Right kidney (tissue), 1 donor: ENCODE results near the gene CACNA1D.

Experiments
- DNase-seq: peaks from one replicate; pipeline ENCODE4 v3.0.0-alpha.2; 2016

The CACNA1D gene

DNA sequence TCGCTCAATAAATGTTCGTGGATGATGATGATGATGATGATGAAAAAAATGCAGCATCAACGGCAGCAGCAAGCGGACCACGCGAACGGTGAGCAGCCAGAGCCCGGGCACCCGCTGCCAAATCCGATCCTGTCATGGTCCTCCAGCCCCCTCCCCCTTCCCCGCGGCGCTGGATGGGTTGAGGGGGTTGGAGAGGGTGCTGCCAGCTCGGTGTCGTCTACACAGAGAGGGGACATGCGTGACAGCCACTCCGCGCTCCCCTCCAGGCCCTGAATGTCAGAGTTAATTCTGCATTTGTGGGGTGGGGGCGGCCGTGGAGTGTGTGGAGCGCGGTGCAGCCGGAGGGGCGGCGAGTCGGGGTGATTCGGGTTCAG lies 722 bp downstream of the CACNA1D start:
- no peak for DNase-seq

DNA sequence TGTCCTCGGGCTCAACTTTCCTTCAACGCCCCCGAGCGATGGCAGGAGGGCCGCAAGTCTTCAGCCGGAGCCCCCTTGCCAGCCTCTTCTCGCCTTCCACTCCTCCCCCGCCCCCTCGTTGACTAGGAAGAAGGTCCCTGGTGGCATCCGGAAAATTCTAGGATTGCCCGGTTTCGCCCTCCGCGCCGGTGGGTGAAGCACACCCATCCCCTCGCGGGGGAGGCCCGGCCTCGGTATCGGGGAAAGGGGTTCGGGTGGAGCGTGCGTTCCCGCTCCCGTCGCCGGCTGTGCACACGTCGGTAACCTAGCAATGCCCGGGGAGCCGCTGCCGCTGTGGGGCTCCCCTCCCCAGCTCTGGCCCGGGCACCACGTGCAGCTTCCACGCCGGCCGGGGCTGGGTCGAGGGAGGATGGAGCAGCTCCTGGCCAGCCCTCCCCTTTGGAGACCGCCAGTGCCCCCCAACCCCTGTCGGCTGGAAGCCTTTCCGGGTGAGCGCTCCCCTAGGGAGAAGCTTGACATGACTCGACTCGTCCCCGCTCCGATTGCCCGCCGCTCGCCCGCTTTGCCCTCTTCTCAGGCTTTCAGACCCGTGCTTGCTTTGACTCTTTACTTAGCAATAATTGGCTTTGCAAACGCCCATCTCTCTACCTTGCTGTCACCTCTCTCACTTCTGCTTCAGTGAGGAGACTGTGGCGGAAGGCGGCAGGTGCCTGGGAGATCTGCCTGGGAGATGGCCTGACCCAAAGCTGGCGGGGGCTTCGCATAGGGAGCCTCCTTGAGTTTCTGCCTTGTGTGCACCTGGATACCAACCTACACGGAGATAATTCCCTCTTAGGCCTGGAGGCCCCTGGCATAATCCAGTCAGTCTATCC lies 1.3 kb downstream of the CACNA1D start:
- peak; percentile 69 for DNase-seq

DNA sequence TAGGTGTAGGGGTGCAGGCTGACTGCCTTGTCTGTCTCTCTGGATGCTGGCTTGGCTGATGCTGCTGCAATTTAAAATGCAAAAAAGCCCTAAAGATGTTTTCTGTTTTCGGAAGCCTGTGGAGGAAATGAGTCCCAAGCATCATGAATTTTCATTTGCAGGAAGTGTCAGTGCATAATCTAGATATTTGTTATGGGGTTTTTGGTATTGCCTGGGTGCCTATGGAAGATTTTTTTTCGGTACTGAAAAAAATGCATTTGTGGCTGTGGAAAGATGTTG lies 1.9 kb downstream of the CACNA1D start:
- DNase-seq, result no peak

DNA sequence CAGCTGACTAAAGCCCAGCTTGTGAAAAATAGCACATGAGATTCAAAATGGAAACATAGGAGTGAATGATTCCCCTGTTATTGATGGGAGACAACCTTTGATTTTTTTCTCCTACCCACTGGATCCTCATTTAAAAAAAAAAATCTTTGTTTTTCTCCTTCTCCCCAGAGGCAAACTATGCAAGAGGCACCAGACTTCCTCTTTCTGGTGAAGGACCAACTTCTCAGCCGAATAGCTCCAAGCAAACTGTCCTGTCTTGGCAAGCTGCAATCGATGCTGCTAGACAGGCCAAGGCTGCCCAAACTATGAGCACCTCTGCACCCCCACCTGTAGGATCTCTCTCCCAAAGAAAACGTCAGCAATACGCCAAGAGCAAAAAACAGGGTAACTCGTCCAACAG lies 2.6 kb downstream of the CACNA1D start:
- DNase-seq, result no peak

DNA sequence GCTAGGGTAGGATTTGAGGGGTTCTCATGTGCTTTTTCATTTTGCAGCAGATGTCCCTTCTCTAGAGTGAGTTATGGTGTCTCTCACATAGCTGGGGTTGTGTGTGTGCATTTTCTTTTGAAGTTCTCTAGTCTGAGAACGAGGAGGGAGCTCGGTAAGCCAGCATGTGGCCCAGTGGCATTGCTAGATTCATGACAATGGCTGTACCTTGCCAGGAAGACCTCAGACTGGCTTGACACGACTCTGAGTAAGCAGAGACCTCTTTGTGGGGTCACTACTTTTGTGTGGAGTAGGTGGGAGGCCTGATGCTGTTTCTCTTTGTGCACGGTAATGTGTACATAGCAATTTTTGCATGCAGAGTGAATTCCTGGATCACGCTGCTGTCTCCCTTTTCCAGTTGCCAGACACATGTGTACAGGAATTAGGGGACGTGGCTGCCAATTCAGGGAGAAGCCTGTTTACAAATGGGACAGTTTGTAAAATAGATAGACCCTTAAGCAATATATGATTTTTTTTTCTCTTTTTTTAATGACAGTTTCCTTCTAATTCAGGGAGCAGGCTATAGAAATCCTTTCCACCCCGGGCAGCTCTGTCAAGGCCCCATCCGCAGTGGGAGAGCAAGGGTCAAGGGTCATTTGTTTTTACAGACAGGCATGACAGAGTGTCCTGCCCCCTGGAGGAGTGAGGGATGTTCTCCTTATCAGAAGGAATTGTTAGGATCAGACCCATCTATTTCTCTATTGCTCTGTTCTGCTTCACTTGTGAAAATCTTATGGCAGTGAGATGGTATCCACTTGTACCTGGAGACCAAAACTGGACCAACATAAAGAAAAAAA lies 4.6 kb downstream of the CACNA1D start:
- no peak for DNase-seq

DNA sequence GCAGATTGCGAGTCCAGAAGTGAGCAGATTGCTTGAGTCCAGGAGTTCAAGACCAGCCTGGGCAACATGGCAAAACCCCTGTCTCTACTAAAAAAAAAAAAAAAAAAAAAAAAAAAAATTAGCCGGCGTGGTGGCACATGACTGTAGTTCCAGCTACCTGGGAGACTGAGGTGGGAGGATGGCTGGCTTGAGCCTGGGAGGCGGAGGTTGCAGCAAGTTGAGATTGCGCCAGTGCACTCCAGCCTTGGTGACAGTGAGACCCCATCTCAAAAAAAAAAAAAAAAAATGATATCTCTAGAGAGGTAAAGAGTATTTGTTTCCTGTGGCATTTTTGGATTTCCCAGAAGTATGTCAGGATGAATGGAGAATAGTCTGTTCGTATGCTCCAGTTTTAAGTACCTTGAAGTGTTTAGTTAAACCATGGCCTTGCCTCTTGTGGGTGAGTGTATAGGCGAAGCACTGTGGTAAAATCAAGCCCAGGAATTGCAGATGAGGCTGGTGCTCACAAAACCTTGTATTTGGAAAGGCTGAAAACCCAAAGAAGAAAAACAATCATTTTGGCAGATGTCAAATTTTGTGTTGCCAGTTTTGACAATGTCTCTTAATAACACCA lies 5.9 kb downstream of the CACNA1D start:
- no peak for DNase-seq

DNA sequence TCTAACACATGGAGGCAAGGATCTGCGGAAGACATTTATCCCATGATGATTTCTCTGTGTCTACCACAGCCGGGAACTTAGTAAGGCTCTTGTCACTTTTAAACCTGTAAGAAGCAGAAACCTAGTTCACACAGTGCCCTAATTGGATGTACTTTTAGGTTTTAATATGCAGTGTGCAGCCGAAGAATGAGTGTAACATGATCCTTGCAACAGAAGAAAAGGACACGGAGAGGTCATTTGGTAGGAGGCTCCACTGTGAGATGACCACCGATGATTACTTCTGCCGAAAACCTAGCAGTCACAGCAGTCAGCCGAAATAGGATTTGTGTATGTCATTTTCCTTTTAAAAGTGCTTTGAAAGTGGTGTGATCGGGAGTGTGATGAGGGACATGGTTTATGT lies 6.8 kb downstream of the CACNA1D start:
- DNase-seq, result no peak

DNA sequence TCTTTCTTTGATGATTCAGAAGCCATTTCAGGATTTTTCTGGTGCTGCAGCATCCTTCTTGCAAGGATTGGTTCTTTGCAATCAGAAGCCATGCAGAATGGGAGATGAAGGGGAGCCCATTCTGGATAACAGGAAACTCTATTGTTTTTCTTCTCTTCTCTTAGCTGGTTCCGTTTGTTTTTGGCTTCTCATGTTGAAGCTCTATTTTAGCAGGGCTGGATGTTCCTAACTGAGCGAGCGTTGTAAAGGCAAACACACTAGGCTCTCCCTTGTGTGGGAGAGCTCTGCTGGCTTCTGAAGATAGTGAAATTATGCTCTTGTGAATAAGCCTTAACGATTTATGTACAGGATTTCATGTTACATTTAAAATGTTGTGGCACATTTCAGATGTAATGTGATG lies 8.3 kb downstream of the CACNA1D start:
- no peak for DNase-seq

DNA sequence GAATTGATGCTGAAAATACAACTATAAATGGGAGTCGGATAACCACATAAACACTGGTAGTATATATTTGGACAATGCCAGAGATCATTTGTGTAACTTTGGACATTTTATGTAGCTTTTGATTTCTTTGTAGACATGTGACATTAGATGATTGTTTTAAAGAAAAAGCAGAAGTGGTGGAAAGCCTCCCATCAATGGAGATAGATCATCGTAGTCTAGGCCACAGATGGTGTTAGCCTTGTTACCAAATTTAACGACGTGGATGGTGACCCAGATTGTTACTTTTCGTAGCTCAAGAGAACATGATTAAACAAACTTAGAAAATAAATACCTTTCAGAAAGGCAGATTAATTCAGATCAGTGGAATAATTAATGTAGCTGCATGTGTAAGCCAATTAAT lies 8.8 kb downstream of the CACNA1D start:
- no peak for DNase-seq

DNA sequence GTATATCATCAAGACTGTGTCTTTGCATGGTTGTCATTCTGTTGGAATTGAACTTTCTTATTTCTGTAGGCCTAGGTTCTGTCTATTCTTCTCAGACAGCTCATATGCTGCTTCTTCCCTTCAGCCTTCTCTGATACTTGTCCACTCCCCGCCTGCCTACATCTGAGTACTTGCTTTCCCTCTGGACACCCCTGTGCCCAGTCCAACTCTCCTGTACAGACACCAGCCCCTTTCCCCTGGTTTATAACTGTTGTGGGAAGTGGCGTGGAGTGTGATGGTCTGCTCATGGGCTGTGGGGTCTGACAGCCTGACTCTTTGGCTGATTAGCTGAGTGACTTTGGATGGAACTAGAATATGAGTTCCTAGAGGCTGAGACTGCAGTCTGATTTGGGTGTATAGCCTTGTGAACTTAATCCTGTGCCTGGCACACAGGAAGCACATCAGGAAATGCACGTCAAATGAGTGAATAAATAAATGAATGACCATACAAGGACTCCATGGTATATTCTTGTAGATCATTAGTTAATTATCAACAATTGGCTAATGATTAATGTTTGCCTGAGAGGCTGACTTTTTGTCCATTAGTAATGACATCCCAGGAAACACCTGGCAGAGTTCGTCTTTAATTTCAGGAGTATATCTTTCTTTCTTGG lies 11.8 kb downstream of the CACNA1D start:
- DNase-seq, result no peak

DNA sequence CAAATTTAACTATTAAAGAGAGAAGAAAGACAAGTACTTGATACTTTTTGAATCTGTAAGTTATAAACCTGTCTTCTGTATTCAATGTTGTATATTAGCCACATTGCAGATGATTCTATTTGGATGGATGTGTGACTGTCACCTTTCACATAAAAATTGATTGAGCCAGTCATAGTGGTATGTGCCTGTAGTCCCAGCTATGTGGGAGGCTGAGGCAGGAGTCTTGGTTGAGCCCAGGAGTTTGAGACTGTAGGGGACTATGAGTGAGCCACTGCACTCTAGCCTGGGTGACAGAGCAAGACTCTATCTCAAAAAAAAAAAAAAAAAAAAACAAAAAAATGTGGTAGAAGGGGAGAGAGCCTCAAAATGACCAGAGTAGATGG lies 12.3 kb downstream of the CACNA1D start:
- no peak for DNase-seq

DNA sequence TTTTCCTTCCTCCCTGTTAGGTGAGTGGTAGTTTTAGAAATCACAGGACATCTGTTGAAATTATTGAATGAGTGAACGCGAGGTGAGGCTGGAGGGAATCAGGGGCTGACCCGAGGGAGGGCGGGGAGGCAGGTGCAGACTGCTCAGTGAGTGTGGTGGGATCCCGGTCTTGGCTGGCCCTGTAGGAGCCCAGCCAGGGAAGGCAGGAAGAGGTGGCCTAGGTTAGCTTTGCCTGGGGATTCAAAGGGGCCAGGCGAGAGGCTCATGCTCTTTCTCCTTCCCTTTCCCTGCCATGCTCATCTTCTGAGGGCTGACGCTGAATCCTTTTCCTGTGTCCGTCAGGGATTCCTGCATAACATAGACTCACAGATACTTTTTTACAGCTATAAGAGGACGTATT lies 15.1 kb downstream of the CACNA1D start:
- DNase-seq, result no peak

DNA sequence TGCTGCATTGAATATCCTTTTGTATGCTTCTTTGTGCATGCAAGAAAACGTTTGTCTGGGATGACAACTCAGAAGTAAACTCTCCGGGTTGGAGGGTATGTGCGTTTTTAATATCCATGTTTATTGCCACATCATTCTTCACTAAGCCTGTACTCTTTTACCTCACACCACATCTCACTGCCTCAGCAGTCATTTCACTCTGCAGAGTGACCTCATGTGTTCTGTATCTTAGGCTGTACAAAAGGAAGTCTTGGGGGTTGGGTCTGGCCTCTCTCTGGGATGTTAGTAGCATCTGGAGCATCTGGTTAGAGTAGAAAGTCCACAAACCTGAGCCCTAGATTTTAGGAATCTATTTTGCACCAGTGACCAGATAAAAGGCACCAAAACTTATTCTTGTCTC lies 16.1 kb downstream of the CACNA1D start:
- no peak for DNase-seq

DNA sequence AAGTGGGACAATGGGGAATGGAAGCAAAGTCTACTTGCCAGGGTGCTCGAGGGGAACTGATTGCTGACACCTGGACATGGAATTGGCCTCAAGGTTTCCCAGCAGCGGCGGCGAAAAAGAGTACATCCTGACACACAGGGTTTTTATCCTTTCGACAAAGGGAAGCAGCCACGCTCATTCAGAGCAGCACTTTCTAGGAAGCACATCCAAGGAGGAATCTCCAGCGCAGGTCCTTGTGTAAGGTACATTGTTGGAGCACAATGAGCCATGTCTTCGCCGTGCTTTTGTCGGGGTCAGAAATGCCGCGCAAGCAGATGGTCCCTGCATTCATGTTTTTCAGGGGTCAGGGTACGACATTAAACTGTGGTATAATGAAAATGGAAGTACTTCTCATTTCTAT lies 16.8 kb downstream of the CACNA1D start:
- DNase-seq, result no peak

DNA sequence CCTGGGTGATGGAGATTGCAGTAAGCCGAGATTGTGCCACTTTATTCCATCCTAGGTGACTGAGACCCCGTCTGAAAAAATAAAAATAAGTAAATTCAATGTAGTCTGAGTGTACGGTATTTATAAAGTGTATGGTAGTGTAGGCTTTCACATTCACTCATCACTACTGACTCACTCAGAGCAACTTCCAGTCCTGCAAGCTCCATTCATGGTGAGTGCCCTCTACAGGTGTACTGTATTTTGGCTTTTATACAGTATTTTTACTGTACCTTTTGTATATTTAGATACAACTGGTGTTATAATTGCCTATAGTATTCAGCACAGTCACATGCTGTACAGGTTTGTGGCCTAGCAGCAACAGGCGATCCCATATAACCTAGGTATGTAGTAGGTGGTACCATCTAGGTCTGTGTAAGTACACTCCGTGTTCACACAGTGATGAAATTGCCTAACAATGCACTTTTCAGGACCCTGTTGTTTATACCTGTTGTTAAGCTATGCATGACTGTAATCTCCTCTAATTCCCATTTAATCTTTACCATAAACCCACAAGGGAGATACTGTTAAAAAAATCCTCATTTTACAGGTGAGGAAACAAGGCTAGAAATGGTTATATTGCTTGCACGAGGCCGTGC lies 19.3 kb downstream of the CACNA1D start:
- no peak for DNase-seq

DNA sequence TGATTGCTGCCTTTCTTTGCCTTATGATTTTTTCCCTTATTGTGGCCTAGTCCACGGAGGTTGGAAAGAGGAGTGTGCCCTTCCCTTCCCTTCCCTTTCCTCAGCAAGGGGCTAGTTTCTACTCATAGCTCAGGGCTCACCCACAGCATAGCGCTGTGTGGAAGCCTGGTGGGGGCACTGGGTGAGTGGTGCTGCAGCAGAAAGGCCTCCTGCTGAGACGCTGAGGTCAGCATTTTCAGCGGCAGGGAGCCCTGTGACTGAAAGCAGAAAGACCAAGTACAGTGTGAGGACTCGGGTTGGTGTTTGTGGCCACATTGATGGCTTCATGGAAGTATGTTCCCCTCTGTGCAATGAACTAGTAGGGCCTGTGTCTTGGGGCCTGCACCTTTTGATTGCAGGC lies 21.9 kb downstream of the CACNA1D start:
- no peak for DNase-seq

DNA sequence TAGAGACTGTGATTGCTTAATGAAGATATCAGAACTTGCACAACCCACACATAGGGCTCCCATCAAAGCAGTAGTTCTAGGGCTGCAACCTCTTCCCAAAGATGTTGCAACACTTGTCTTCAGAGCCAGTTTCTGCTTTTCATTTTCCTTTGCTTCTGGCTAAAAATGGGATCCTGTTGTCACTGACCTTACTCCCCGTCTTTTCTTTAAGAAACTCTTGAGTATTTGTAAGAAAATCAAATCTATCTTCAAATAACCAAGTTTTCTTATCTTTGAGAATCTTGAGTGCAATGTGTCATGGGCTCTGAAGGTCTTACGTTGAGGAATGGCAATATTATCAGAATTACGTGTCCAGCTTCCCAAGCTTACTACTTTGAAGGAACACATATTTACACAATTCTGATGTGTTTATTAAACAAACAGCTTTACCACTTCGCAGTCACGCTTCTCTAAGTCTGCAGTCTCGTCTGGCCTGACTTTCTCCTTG lies 24.1 kb downstream of the CACNA1D start:
- no peak for DNase-seq

DNA sequence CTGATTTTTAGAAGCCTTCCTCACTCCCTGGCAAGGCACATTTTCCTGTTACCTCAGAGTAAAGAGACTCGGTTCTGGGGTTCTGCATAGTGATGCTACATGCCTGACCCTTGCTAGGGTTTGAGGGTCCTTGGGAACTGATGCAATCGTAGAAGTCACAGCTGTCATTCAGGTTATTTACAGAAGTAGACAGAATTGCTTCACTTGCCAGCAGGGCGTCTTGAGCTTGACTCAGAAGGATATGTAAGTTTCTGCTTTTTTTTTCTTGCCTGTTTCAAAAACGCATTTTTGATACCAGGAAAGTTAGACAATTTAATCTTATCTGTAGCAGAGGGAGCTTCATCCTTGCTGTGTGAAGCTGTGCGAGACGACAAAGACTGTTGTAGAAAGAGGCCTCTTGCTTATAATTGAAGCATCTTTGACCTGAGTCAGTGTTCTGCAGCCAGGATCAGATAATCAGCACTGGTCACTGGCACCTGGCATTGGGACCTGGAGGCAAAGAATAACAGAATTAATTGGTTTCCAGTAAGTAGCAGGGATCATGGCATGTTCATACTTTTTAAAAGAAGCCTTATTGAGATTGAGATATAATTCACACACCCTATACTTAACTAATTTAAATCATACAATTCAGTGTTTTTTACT lies 24.8 kb downstream of the CACNA1D start:
- DNase-seq, result no peak

DNA sequence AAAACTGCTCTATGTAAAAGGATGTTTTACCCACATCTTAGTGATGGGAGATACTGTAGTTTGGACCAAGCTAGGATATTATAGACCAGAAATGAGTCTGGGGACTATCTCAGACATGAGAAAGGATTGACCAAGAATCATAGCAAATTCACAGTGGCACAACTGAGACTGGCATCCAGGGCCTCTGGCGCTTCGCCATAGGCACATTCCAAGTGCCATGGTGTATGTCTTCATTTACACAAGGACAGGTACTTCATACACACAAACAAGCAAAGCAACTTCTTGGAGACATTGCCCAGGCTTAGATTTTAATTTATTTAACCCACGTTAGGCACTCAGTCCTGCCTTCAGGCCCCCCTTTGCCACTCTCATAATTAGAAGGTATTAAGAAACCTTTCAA lies 28.9 kb downstream of the CACNA1D start:
- DNase-seq, result no peak

DNA sequence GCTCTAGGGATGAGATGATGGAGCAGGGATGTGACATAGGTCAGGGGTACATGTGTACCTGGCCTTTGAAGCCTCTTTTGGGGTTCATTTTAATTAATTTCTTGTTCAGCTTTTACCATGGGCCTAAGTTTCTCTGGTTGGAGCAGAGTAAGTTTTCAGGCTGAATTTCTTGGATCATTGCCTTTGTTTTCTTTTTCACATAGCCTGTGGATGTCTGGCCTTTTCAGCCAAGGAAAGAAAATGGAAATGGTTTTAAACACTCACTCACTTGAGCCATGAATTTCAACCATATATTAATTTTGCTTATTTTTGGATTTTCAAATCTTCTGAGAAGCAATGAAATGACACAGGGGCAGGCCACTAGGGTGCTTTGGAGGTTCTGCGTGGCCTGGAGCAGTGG lies 30.2 kb downstream of the CACNA1D start:
- DNase-seq, result no peak

DNA sequence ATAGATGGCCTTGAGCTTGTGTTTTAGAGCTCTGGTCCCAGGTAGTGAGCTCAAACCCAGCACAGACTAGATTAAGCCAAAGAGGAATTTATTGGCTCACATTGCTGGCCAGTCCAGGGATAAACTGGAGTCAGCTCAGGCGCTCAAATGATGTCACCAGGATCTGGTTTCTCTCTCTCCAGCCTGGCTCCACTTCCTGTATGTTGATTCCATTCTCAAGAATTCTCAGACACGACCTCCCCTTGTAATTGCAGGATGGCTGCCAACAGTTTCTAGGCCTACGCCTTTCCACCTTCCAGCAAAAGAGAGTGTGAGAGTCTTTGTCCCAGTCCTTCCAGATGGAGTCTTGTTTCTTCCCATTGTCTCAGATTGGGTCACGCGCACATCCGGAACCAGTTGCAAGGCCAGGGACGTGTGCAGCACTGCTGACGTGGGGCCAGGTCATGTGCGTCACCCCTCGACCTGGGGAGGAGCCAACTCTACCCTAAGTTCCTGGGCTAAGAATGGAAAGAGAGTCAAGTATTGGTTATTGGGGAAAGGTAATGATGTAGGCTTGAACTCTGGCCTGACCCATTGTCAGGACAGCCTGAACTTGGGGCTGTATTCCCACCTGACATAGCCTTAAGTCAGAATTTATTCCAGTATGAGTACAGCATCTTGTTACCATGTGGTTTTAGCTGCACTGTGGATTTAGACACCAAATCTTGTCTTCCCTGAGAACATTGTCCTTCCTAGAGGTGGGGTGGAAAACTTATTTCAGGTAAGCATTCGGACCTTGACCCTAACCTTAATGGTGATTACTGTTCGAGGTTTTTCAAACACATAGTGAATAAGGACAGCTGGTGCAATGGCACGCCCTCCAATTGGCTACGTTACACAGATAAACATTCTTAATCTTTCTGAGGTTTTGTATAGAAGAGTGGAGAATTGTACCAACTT lies 31.6 kb downstream of the CACNA1D start:
- DNase-seq, result no peak
